RWPE2 (cell line): ENCODE measurements around the gene KIFC3.

ENCODE experiments used
- ATAC-seq: fragments of 200-7000 bp; cut with Tn5 transposase; 3 replicates; pipeline ENCODE4 v1.9.1; 2021; ENCODE audit warnings: low read depth
- DNase-seq: peaks from one replicate; pipeline ENCODE4 v3.0.0-alpha.2; 2020; ENCODE audit warnings: low spot score
- H3K27ac ChIP-seq: fragments of 450-650 bp; 2 replicates; pipeline ENCODE4 v1.5.1; 2017; ENCODE audit warnings: mild to moderate bottlenecking; ENCODE audit not compliant: poor library complexity, severe bottlenecking
- H3K27me3 ChIP-seq: fragments of 250-450 bp; sonication (Bioruptor Pico); 2 replicates; pipeline ENCODE4 v1.5.1; 2021; ENCODE audit warnings: mild to moderate bottlenecking, moderate library complexity; ENCODE audit not compliant: insufficient read depth, poor library complexity, severe bottlenecking
- H3K36me3 ChIP-seq: fragments of 250-450 bp; sonication (Bioruptor Pico); 2 replicates; pipeline ENCODE4 v1.5.1; 2020; ENCODE audit warnings: low read depth, mild to moderate bottlenecking, moderate library complexity
- H3K4me1 ChIP-seq: fragments of 250-450 bp; sonication (Bioruptor Pico); 2 replicates; pipeline ENCODE4 v1.5.1; 2021; ENCODE audit warnings: mild to moderate bottlenecking, moderate library complexity; ENCODE audit not compliant: insufficient read depth, poor library complexity, severe bottlenecking
- H3K4me3 ChIP-seq: fragments of 250-450 bp; sonication (Bioruptor Pico); 2 replicates; pipeline ENCODE4 v1.5.1; 2021; ENCODE audit warnings: mild to moderate bottlenecking, moderate library complexity; ENCODE audit not compliant: severe bottlenecking
- H3K9me3 ChIP-seq: fragments of 250-450 bp; sonication (Bioruptor Pico); 2 replicates; pipeline ENCODE4 v1.5.1; 2021; ENCODE audit warnings: mild to moderate bottlenecking, moderate library complexity; ENCODE audit not compliant: severe bottlenecking
- TF ChIP-seq, protein P1 (sequence below): fragments of 450-650 bp; IDR thresholded peaks from one replicate; pipeline ENCODE4 v1.5.1; 2017; ENCODE audit warnings: mild to moderate bottlenecking, moderate library complexity; ENCODE audit not compliant: poor library complexity, severe bottlenecking

Gene KIFC3

DNA sequence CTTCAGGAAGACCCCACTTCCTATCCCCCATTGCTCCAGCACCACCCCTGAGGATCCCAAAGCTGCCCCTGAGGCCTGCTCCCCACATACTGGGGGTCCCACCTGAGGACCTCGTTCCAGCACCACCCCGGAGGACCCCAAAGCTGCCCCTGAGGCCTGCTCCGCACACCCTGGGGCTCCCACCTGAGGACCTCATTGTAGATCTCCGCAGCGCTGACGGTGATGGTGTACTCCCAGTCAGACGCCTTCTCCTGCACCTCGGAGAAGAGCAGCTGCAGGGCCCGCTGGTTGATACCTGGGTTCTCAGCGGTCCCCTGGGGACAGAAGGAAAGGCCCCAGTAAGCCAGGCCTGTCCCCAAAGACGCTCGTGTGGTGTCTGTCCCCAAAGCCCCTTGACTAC is 40.3 kb downstream of the KIFC3 start:
- no peak for ATAC-seq
- no peaks in the 10 kb centered on the region for H3K27me3 ChIP-seq
- peaks cover 59% of the 10 kb centered on the region for H3K36me3 ChIP-seq
- H3K9me3 ChIP-seq: no peaks in the 10 kb centered on the region
- no peak overlapping the region for H3K4me3 ChIP-seq
- H3K4me1 ChIP-seq: peaks cover 7% of the 10 kb centered on the region
- H3K27ac ChIP-seq: no peak overlapping the region
- TF ChIP-seq, protein P1, sequence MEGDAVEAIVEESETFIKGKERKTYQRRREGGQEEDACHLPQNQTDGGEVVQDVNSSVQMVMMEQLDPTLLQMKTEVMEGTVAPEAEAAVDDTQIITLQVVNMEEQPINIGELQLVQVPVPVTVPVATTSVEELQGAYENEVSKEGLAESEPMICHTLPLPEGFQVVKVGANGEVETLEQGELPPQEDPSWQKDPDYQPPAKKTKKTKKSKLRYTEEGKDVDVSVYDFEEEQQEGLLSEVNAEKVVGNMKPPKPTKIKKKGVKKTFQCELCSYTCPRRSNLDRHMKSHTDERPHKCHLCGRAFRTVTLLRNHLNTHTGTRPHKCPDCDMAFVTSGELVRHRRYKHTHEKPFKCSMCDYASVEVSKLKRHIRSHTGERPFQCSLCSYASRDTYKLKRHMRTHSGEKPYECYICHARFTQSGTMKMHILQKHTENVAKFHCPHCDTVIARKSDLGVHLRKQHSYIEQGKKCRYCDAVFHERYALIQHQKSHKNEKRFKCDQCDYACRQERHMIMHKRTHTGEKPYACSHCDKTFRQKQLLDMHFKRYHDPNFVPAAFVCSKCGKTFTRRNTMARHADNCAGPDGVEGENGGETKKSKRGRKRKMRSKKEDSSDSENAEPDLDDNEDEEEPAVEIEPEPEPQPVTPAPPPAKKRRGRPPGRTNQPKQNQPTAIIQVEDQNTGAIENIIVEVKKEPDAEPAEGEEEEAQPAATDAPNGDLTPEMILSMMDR: no peak
- DNase-seq: peak; percentile 62

DNA sequence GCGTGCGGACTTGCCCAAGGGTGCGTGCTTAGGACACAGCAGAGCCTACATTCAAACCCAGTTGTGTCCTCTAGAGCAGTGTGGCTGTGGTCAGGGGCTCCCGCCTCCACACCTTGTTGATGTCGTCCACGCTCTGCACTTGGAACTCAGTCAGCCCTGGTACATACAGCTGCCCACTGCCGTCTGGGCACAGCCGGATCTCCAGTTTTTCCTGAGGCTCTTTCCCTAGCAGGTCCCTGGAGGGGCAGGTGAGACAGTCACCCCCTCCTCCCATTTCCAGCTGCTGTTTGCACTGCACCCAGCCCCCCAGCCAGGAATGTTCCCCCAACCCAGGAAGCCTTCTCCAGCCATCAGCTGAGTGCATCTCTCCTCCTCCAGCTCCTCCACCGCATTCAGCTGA is 41.0 kb downstream of the KIFC3 start:
- Histone ChIP-seq H3K4me1 (peaks cover 7% of the 10 kb centered on the region), H3K36me3 (peaks cover 54% of the 10 kb centered on the region), H3K4me3 (no peak overlapping the region), H3K27me3 (no peaks in the 10 kb centered on the region), H3K27ac (no peak overlapping the region), H3K9me3 (no peaks in the 10 kb centered on the region)
- no peak for ATAC-seq
- TF ChIP-seq, protein P1: no peak
- no peak for DNase-seq

DNA sequence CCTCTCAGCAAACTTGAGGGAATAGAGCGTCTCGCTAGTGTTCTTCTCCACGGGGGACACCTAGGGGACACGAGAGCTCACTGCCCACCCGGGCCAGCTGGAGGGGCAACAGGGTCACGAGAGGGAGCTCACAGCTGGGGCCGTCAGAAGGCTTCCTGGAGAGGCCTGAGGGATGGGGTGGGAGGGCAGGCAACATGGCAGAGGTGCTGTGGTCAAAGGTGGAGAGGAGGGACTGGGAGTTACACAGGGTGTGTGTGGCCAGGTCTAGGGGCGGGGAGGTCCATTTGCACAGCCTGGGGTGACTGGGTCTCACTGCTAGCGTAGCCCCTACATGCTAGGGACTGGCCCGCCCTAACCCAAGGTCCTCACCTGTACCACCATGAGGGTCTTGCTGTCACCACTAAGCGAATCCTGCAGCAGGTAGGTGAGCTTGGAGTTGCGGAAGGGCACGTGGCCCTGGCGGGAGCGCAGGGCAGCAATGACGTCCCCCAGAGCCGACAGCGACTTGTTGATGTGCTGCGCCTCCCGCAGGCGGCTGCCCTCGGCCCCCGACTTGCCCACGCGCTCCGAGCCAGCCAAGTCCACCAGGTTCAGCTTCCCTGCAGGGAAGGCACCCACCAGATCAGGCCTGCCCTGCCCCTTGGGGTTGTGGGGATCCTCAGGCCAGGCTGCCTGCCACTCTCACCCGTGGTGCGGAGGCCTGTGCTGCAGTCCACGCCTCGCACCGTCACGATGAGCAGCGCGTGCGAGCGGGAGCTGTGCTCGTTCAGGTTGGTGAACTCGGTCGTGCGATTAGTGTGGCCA is 41.7 kb downstream of the KIFC3 start:
- no peak overlapping the region for H3K27ac ChIP-seq
- H3K4me3 ChIP-seq: no peak overlapping the region
- no peak for ATAC-seq
- H3K9me3 ChIP-seq: no peaks in the 10 kb centered on the region
- no peak for DNase-seq
- H3K4me1 ChIP-seq: peaks cover 7% of the 10 kb centered on the region
- H3K36me3 ChIP-seq: peaks cover 51% of the 10 kb centered on the region
- no peaks in the 10 kb centered on the region for H3K27me3 ChIP-seq
- TF ChIP-seq, protein P1: no peak

DNA sequence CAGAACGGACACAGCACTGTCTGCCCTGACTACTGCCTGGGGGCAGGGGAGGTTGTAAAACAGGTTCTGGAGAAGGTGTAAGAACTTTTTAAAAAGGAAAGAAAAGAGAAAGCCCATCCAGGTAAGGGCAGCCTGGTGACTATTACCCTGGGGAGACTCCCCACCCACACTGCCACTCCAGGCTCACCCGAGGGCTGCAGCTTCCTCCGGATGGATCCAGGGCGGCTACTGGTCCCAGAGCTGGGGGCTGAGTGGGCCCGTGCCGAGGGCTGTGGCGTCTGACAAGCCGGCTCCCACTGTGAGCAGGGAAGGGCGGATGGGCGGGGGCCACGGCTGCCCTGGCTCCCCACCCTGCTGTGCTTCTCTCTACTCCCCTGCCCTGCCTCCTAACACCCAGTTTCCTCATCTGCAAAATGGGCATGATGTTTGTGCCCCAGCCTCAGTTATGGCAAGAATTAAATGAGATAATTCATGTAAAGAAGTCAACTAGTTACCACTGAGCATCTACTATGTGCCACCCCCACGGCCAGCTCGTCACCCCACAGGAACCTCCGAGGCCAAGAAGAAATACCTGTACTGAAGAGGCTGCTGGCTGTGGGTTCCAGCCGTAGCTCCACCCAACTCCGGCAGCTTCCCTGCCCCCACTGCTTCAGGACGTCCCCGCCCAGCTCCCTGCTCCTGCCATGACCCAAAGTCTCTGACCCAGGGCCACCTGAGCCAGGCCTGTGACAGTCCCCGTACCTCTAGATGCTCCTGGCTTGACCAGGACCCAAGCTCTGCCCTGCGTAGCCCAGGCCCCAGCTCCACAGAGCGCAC is 42.5 kb downstream of the KIFC3 start:
- Histone ChIP-seq H3K4me3 (no peak overlapping the region), H3K36me3 (peaks cover 47% of the 10 kb centered on the region)
- peak; percentile 3; the same call in 1 of the 3 replicates for ATAC-seq

More for the DNA sequence above, 42.5 kb downstream of the KIFC3 start:
- Histone ChIP-seq H3K4me1 (peaks cover 5% of the 10 kb centered on the region), H3K27me3 (no peaks in the 10 kb centered on the region), H3K27ac (no peak overlapping the region), H3K9me3 (no peaks in the 10 kb centered on the region)
- DNase-seq: peak; percentile 74
- TF ChIP-seq, protein P1: no peak
